Gastrocnemius medialis (tissue), 4 donors: ENCODE measurements around the gene AUTS2. TPM values are rescaled to one million over a fixed set of nuclear protein-coding genes. Genes with fewer than 3 reads are reported as not detected.

Experiments
- ATAC-seq, 2 donors: fragments of 150-250 bp; one replicate each; pipeline ENCODE4 v1.9.1; 2016
- DNase-seq, 2 donors: peaks; one replicate each; pipeline ENCODE4 v3.0.0-alpha.2; 2019
- H3K27ac ChIP-seq, 4 donors: fragments of 200-600 bp; sonication (generic); 1 replicate in 1 of 4; 2 replicates in 3 of 4; pipeline ENCODE4 v1.5.1; 2016 to 2018; ENCODE audit warnings: mild to moderate bottlenecking in 2 of 4, moderate library complexity in 1 of 4
- H3K27me3 ChIP-seq, 3 donors: fragments of 200-600 bp; sonication (generic) in 2 of 3; 1 replicate in 1 of 3; 2 replicates in 2 of 3; pipeline versions ENCODE4 v1.5.1 to v1.6.0; 2016 to 2019; ENCODE audit warnings: mild to moderate bottlenecking in 1 of 3, moderate library complexity in 1 of 3
- H3K36me3 ChIP-seq, 2 donors: fragments of 200-600 bp; sonication (generic) in 1 of 2; one replicate each; pipeline ENCODE4 v1.5.1; 2017 to 2018
- H3K4me1 ChIP-seq, 2 donors: fragments of 200-600 bp; sonication (generic) in 1 of 2; one replicate each; pipeline ENCODE4 v1.5.1; 2016 to 2017; ENCODE audit warnings: mild to moderate bottlenecking in 2 of 2
- H3K4me3 ChIP-seq, 4 donors: fragments of 200-600 bp; sonication (generic) in 3 of 4; 1 replicate in 1 of 4; 2 replicates in 3 of 4; pipeline ENCODE4 v1.5.1; 2016 to 2019; ENCODE audit warnings: mild to moderate bottlenecking in 2 of 4
- H3K9me3 ChIP-seq, 3 donors: fragments of 200-600 bp; sonication (generic) in 2 of 3; 1 replicate in 1 of 3; 2 replicates in 2 of 3; pipeline ENCODE4 v1.5.1; 2016 to 2019
- CTCF ChIP-seq, 5 experiments: fragments of 450-650 bp in 3 of 5; fragments of 200-600 bp in 2 of 5; sonication (generic) in 2 of 5; IDR thresholded peaks in 4 of 5; conservative IDR thresholded peaks in 1 of 5; 1 replicate in 4 of 5; 2 replicates in 1 of 5; pipeline ENCODE4 v1.5.1; 2016 to 2019; ENCODE audit warnings: antibody characterized with exemption in 5 of 5, mild to moderate bottlenecking in 3 of 5, moderate library complexity in 3 of 5
- POLR2A ChIP-seq, 2 donors: fragments of 450-650 bp; IDR thresholded peaks; one replicate each; pipeline ENCODE4 v1.6.1; 2017; ENCODE audit warnings: antibody characterized with exemption in 2 of 2, mild to moderate bottlenecking in 2 of 2, moderate library complexity in 2 of 2
- in situ Hi-C, 4 donors: fragments of 200-750 bp; cut with MboI; loops; one replicate each; pipeline versions ENCODE4 v1.15.0 to v1.8.0; 2017; ENCODE audit warnings: low sequenced_read_pairs in 4 of 4
- intact Hi-C: fragments of 100-400 bp; cut with DNase I; formaldehyde crosslinking; loops from one replicate; pipeline ENCODE4 v1.15.1; 2023; ENCODE audit warnings: low total_unique reads
- total RNA-seq, 4 donors: library from RNA; depleted of rRNA; stranded (reverse); fragments of >200 nt; gene quantifications; one replicate each; pipeline versions ENCODE4 v1.1.0 to v1.2.3, GENCODE V29; 2016

AUTS2 gene
- total RNA-seq, 4 donors from 2014 or later: 2.5 to 16.2 (median 8.5) TPM

- DNase-seq: no peak
- no peak for ATAC-seq
- Histone ChIP-seq H3K4me3 (peak overlapping the region; percentile 72 to 92 (median 88)), H3K27ac (no peak overlapping the region), H3K9me3 (no peaks in the 10 kb centered on the region), H3K27me3 (no peaks in the 10 kb centered on the region), H3K36me3 (no peaks in the 10 kb centered on the region), H3K4me1 (peaks cover 10 to 31% of the 10 kb centered on the region in 2 donors)
- in situ Hi-C loops (no loop called here), intact Hi-C loops (no loop called here)
- no peak for TF ChIP-seq POLR2A (IDR thresholded peaks at IDR 0.05)
These were observed 2.6 kb downstream of the AUTS2 start for GRCh38 chr7:69600710-69601519.

DNA sequence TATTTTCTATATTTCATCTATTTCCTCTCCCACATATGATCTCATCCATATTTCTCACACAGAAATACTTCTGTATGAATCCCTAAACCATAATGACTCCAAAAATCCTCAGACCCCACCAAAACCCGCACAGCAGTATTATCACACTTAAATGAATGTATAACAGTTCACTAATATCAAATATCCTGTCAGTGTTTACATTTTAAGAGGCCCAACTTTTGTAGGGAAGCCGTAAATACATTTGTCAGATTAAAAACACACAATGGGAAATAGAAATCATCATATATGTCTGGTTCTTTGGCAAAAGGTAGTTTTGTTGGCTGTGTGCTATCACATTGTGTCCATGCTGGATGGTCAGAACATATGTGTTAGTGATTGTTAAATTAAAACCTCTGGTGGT, 4.2 kb downstream of the AUTS2 start:
- in situ Hi-C loops: no loop called here
- intact Hi-C loops: no loop called here

DNA sequence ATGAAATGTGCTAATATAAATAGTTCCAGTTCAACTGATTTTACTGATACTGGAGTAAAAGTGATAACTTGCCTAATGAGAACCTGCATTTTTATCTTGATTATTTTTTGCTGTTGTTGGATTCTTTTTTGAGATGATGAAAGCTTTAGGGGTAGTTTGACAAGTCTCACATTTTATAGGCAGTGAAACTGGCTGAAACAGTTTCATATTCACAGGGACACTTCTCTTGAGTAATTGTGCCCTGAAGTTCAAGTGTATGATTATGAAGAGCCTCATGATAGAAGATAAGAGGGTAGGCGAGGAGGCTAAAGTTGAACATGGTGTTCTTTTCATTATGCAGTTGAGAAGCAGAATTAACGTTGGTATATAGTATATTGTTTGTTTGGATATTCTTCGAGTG, 5.1 kb downstream of the AUTS2 start:
- Histone ChIP-seq H3K27ac (no peak overlapping the region), H3K4me1 (peaks cover 19 to 30% of the 10 kb centered on the region in 2 donors), H3K36me3 (no peaks in the 10 kb centered on the region), H3K27me3 (no peaks in the 10 kb centered on the region), H3K9me3 (no peaks in the 10 kb centered on the region), H3K4me3 (no peak overlapping the region)
- intact Hi-C loops (no loop called here), in situ Hi-C loops (no loop called here)
- DNase-seq: no peak
- ATAC-seq: no peak
- no peak for TF ChIP-seq POLR2A (IDR thresholded peaks at IDR 0.05)
- TF ChIP-seq CTCF (IDR thresholded peaks at IDR 0.05 in 4 of 5, conservative IDR thresholded peaks at IDR 0.05 in 1 of 5): no peak

More for the DNA sequence above, 4.2 kb downstream of the AUTS2 start:
- H3K9me3 ChIP-seq: no peaks in the 10 kb centered on the region
- no peak for TF ChIP-seq CTCF (IDR thresholded peaks at IDR 0.05 in 4 of 5, conservative IDR thresholded peaks at IDR 0.05 in 1 of 5)
- no peak for TF ChIP-seq POLR2A (IDR thresholded peaks at IDR 0.05)
- DNase-seq (no peak), ATAC-seq (no peak)
- peaks cover 11 to 26% of the 10 kb centered on the region in 2 donors for H3K4me1 ChIP-seq
- no peaks in the 10 kb centered on the region for H3K36me3 ChIP-seq
- no peaks in the 10 kb centered on the region for H3K27me3 ChIP-seq
- no peak overlapping the region for H3K4me3 ChIP-seq
- no peak overlapping the region for H3K27ac ChIP-seq

DNA sequence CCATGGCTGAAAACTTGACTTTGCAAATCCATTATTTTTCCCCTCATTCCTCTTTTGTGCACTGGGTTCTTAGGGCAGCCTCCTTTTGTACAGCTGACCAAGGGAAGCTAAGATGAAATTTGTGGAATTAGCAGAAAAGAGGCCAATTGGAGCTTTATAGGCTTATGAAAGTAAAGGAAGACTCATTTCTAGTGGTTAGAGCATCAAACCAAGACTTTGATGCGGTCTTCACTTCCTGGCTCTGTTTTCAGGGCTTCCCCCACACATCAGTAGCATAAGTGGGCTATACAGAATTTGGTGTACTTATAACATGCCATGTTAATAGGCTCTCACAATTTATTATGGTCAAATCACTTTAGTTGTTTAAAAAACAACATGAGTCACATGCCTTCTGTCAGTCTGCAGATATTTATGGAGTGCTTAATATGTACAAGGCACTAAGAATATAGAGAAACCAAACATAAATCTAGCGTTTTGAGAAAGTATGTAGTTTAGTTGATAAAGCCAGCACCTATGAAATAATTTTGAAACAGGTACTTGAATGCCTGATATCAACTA, 5.7 kb downstream of the AUTS2 start:
- in situ Hi-C loops: no loop called here

More for the DNA sequence above, 5.7 kb downstream of the AUTS2 start:
- Histone ChIP-seq H3K27ac (no peak overlapping the region), H3K27me3 (no peaks in the 10 kb centered on the region), H3K9me3 (no peaks in the 10 kb centered on the region), H3K4me3 (no peak overlapping the region), H3K4me1 (peaks cover 19 to 30% of the 10 kb centered on the region in 2 donors), H3K36me3 (no peaks in the 10 kb centered on the region)
- no peak for DNase-seq
- intact Hi-C loops: no loop called here
- ATAC-seq: no peak
- TF ChIP-seq CTCF (IDR thresholded peaks at IDR 0.05 in 4 of 5, conservative IDR thresholded peaks at IDR 0.05 in 1 of 5) (no peak), POLR2A (IDR thresholded peaks at IDR 0.05) (no peak)
